Adipocyte (in vitro differentiated cells): ENCODE data around the gene SEC16B.
A peak's percentile ranks its signal among the peaks of the same experiment; 100 is the strongest.

Experiments
- DNase-seq: peaks from one replicate; pipeline ENCODE4 v3.0.0-alpha.2; 2015; ENCODE audit warnings: low read depth
- H3K27me3 ChIP-seq: replicated peaks from 2 replicates; pipeline ENCODE4 v1.7.0; 2013; ENCODE audit warnings: mild to moderate bottlenecking, low read length, moderate library complexity; ENCODE audit not compliant: control insufficient read depth, insufficient read depth
- H3K36me3 ChIP-seq: 2 replicates; pipeline ENCODE4 v1.7.0; 2013; ENCODE audit warnings: low read length, mild to moderate bottlenecking, moderate library complexity; ENCODE audit not compliant: control insufficient read depth, insufficient read depth, severe bottlenecking
- H3K4me1 ChIP-seq: 2 replicates; pipeline ENCODE4 v1.7.0; 2013; ENCODE audit warnings: mild to moderate bottlenecking, low read length, moderate library complexity; ENCODE audit not compliant: control insufficient read depth, insufficient read depth
- H3K4me3 ChIP-seq: 2 replicates; pipeline ENCODE4 v1.7.0; 2013; ENCODE audit warnings: mild to moderate bottlenecking, low read length, moderate library complexity
- H3K9ac ChIP-seq: 2 replicates; pipeline ENCODE4 v1.7.0; 2013; ENCODE audit warnings: mild to moderate bottlenecking, low read length, moderate library complexity
- H3K9me3 ChIP-seq: 2 replicates; pipeline ENCODE4 v1.7.0; 2013; ENCODE audit warnings: mild to moderate bottlenecking, low read length, moderate library complexity; ENCODE audit not compliant: control insufficient read depth

Gene SEC16B

DNA sequence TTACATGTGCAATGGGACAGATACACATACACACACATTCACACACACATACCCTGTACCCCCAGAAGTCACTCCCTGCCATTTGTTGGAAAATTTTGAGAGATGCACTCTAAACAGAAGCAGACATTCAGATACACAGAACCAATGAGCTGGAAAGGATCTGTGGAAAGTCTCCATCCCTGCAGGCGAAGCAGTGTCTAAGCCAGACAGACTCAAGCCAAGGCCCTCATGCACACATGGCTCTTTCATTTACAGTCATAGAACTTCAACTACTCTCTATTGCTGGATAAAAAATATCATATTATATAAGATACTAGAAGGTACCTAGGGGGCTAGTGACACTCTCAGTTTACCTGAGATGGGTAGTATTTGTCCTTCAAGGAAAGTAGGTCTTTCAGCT lies 7.3 kb upstream of the SEC16B start:
- DNase-seq = no peak
- Histone ChIP-seq H3K9me3 (no peaks in the 10 kb centered on the region), H3K36me3 (no peaks in the 10 kb centered on the region), H3K27me3 (no peaks in the 10 kb centered on the region), H3K9ac (no peak overlapping the region), H3K4me3 (no peak overlapping the region), H3K4me1 (peaks cover 7% of the 10 kb centered on the region)

DNA sequence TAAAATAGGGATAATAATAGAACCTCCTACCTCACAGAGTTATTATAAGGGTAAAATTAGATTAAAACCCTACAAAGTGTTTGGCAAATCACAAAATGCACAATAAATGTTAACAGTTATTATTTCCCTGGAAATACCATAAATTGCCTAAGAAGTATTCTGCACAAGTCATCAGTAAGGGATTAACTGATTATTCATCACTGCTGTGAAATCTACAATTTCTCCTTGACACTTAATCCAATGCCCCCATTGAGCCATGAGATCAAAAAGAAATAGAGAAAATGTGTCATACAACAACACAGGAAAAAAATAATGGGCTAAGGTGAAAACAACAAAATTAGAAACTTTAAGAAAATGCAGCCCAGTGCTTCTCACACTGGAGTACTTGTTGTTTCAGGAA lies 6.7 kb upstream of the SEC16B start:
- Histone ChIP-seq H3K4me3 (no peak overlapping the region), H3K4me1 (peaks cover 7% of the 10 kb centered on the region), H3K9me3 (no peaks in the 10 kb centered on the region), H3K9ac (no peak overlapping the region), H3K36me3 (no peaks in the 10 kb centered on the region), H3K27me3 (no peaks in the 10 kb centered on the region)
- DNase-seq = no peak

DNA sequence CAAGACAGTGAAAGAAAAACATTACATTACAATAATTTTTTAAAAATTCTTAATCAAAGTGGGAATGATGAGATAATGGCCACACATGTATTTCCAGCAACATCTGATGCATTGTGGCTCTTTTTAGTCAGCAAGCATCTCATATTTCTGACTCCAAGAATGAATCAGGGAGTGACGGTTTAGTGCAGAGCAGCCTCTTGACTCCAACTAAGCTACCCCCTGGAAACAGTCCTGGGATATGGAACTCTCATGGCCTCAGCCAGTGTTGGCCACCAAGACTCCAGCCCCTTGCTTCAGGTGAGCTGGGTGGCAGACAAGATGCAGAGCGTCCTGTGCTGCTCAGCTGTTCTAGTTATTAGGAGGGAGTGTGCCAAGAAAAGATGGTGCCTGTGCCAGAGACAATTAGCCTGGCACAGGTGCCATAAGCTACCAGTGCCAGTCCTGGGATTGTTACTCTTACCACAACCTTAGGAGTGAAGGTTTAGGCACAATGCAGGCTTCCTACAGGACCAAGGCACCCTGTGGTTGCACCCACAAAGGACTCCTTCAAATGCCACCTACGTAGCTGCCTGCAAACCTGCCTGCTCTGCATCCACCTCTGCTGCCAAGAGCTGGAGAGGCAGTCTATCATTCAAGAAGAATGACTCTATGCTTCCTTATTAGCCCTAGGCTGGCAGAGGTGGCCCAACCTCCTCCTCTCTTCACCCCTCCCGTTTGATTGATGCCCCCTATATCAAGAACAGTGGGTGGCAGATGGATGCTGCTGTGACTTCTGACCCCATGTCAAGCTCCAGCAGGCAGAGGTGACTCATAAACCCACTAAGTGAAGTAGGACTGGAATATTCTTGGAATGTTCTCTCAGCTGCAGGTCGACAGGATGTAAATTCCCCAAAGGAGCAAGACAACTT lies 6.0 kb upstream of the SEC16B start:
- no peak overlapping the region for H3K9ac ChIP-seq
- H3K4me1 ChIP-seq = peaks cover 7% of the 10 kb centered on the region
- H3K27me3 ChIP-seq = no peaks in the 10 kb centered on the region
- peak; percentile 29 for DNase-seq
- no peaks in the 10 kb centered on the region for H3K36me3 ChIP-seq
- H3K9me3 ChIP-seq = no peaks in the 10 kb centered on the region
- H3K4me3 ChIP-seq = no peak overlapping the region

DNA sequence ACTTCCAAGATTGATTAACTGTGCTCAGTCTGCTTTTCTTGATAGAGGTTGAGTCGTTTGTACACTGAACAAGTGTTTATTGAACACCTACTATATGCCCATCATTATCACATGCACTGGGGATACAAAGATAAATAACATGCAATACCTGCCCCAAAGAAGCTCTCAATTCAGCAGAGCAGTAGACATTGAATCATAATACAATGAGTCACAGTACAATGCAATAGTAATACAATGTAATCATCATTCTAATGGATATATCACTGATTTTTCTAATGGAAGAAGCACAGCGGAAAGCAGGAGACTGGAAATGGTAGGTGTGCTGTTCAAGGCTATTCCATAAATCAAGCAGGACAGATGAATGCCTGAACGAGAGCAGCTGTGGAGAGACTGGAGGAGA lies 3.7 kb upstream of the SEC16B start:
- no peaks in the 10 kb centered on the region for H3K27me3 ChIP-seq
- DNase-seq = no peak
- no peaks in the 10 kb centered on the region for H3K9me3 ChIP-seq
- no peaks in the 10 kb centered on the region for H3K36me3 ChIP-seq
- H3K4me3 ChIP-seq = no peak overlapping the region
- no peak overlapping the region for H3K9ac ChIP-seq
- H3K4me1 ChIP-seq = peaks cover 19% of the 10 kb centered on the region

DNA sequence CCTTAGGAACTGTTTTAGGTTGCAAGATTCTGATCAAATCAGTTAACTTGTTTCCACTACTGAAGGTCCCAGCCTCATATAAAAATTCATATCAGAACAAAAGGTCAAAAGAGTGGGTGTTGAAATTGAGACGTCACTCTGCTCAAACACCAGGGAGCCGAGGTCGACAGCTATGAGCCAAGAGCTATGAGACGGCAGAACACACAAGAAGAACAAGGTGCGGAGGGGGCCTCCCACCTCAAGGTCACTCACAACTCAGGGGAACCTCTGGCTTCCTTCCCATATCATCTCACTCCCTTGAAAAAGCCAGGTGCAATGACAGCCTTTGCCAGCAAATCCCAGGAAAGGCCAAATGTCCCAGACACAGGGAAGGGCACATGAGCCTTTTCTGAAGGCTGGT lies 749 bp downstream of the SEC16B start:
- no peaks in the 10 kb centered on the region for H3K27me3 ChIP-seq
- H3K9ac ChIP-seq = no peak overlapping the region
- no peak for DNase-seq
- no peak overlapping the region for H3K4me3 ChIP-seq
- peaks cover 12% of the 10 kb centered on the region for H3K4me1 ChIP-seq
- H3K36me3 ChIP-seq = peaks cover 6% of the 10 kb centered on the region
- no peaks in the 10 kb centered on the region for H3K9me3 ChIP-seq

DNA sequence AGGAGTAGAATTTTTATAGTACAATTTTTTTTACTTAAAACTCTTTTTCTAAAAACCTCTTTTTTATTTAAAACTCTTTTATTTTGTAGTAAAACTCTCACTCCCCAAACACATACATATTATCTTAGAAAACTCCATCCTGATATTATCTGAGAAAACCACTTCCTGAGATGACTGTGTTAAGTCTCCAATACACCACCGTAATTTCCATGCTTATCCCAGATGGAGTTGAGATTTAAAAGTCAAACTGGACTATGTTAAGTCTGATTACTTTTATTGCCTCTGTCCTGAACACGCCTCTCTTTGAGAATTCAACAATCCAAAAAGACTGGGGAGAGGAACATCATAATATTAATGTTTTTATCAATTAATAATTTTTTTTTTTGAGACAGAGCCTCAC lies 3.7 kb downstream of the SEC16B start:
- DNase-seq = peak; percentile 7
- Histone ChIP-seq H3K4me1 (peaks cover 18% of the 10 kb centered on the region), H3K36me3 (peaks cover 10% of the 10 kb centered on the region), H3K9ac (no peak overlapping the region), H3K4me3 (no peak overlapping the region), H3K9me3 (no peaks in the 10 kb centered on the region), H3K27me3 (no peaks in the 10 kb centered on the region)

DNA sequence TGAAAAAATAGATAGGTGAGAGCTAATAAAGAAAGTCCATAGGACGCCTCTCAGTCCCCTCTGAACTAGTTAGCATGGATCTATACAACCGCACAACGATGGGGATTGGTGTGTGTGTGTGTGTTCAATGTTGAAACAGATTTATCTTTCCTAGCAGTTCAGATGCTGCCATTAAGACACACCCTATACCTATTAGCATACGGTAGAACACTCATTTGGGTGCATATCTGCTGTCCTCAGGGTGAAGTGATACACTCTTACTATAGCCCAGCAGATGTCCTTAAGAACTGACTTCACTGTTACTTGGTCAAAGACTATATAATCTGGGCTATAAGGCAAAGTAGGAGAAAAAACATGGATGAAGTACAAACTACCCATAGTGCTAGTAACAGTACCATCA lies 4.6 kb downstream of the SEC16B start:
- no peak overlapping the region for H3K4me3 ChIP-seq
- no peak overlapping the region for H3K9ac ChIP-seq
- peaks cover 10% of the 10 kb centered on the region for H3K36me3 ChIP-seq

DNA sequence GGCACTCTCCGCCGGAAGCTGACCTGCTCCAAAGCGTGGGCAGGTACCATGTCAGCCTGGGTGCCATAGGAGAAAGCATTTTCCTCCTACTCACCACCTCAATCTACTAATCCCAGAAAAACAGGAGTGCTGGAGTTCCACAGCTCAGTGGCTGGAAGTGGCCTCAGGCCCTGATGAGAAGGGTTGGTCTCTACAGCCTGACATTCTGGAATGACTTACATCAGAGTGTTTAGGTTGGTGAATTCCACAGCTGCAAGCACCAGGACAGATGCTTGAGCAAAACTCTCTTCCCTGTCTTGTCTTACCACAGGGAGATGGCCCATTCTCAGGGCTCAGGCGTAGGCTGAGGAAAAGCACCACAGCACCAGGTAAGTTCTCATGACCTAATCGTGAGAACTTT lies 5.5 kb downstream of the SEC16B start:
- DNase-seq = no peak
- Histone ChIP-seq H3K27me3 (no peaks in the 10 kb centered on the region), H3K9ac (no peak overlapping the region), H3K4me1 (peaks cover 28% of the 10 kb centered on the region), H3K4me3 (no peak overlapping the region), H3K9me3 (no peaks in the 10 kb centered on the region), H3K36me3 (peaks cover 10% of the 10 kb centered on the region)

More for the DNA sequence above, 4.6 kb downstream of the SEC16B start:
- no peaks in the 10 kb centered on the region for H3K27me3 ChIP-seq
- no peaks in the 10 kb centered on the region for H3K9me3 ChIP-seq
- DNase-seq = no peak
- peaks cover 27% of the 10 kb centered on the region for H3K4me1 ChIP-seq

DNA sequence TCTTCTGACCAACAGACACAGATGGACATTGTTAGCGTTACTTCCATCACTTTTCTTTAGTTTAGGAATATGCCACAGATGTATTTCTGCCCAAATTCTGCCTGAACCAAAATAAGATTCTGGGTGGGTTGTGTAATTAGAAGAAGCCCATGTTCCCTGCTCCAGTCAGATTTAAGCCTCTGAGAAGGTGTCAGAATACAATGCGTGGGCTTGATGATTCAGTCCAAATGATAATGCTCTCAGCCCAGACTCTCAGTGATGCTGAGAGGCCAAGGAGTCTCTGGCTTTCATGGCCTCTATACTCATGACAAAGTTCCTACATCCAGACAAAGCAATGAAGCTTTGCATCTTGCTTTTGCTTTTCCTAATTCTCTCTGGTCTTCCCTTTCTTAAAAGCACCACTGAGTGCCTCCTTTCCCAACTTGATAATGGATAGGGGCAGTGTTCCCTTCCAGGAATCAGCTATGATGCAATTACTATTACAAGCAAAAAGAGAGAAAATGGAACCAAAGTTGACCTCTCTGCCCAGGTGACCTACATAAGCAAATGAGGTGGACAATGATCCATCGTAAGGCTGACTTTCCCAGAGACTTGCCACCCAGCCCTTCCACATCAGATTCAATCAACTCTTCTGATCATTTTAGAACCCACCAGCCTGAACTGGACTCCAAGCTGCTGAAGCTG lies 8.8 kb downstream of the SEC16B start:
- no peak overlapping the region for H3K9ac ChIP-seq
- no peaks in the 10 kb centered on the region for H3K9me3 ChIP-seq
- H3K4me3 ChIP-seq = no peak overlapping the region
- H3K36me3 ChIP-seq = peaks cover 17% of the 10 kb centered on the region
- no peak for DNase-seq
- H3K4me1 ChIP-seq = peaks cover 20% of the 10 kb centered on the region
- no peaks in the 10 kb centered on the region for H3K27me3 ChIP-seq

DNA sequence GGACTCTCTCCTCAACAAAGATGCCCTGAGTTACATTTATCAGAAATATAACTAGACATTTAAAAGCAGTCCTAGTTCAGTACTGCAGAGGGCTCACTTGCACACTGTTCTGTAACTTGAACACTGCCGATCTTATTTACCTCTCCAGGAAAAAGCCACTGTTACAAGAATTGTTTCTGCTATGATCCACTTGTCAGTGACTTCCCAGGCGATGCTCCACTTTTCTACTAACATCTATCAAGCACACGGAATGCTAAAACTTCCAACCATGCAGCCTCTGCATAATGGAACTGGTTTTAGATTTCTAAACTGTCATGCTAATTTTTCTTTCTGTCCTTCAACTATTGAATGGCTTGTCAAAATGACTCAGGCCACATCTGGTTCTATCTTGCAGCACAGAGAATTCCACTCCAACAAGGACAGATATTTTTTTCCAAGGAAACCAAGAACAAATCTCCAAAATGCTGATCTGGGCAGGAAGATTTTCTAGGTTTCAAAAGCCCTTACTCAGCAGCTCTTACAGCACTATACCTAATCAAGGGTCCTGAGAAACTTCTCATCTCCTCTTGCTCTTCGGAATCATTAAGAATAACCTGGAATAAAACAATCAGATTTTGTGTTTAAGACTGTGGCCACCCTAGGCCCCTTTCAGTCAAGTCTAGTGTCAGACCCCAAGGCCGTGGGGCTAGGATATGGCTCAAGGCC lies 9.9 kb downstream of the SEC16B start:
- H3K36me3 ChIP-seq = peaks cover 17% of the 10 kb centered on the region
- DNase-seq = peak; percentile 65
- H3K27me3 ChIP-seq = no peaks in the 10 kb centered on the region
- H3K9me3 ChIP-seq = no peaks in the 10 kb centered on the region
- H3K4me3 ChIP-seq = no peak overlapping the region
- no peak overlapping the region for H3K9ac ChIP-seq
- peaks cover 20% of the 10 kb centered on the region for H3K4me1 ChIP-seq

DNA sequence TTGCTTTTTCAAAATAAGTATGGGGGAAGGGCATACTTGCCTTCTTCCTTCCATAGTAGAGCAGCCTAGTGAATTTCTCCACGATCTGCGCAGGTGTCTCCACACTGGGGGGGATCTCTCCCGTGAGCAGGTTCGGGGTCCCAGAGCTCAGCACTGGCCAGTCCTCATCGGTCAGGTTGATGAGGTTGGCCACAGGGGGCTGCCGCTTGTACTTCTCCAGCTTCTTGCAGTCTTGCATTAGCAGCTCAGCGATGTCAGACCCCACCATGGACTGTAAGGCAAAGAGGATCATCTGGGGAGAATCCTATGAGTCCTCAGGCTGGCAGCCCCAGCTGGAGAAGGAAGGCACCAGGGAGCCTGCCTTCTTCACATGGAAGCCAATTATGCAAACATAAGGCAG lies 11.8 kb downstream of the SEC16B start:
- Histone ChIP-seq H3K9me3 (no peaks in the 10 kb centered on the region), H3K4me3 (no peak overlapping the region), H3K9ac (no peak overlapping the region), H3K36me3 (peaks cover 11% of the 10 kb centered on the region), H3K27me3 (no peaks in the 10 kb centered on the region), H3K4me1 (peaks cover 20% of the 10 kb centered on the region)
- no peak for DNase-seq
